B cell (primary cell): Measurements from ENCODE around the gene FBXO11. TPM values are rescaled to one million over a fixed set of nuclear protein-coding genes. Genes with fewer than 3 reads are reported as not detected.

ENCODE experiments used
- ATAC-seq: fragments of 200-7000 bp; cut with Tn5 transposase; one replicate; pipeline ENCODE4 v1.10.0; 2021; ENCODE audit warnings: low read depth, mild to moderate bottlenecking, moderate number of reproducible peaks, moderate library complexity
- CTCF ChIA-PET: fragments of 350-600 bp; sonication (Branson Sonifier 250); formaldehyde crosslinking; loops from one replicate; lab custom pipeline; 2021; ENCODE audit warnings: antibody characterized with exemption, inconsistent platforms; lab: Charles Lee
- POLR2A ChIA-PET: fragments of 350-600 bp; sonication (Branson Sonifier 250); formaldehyde crosslinking; loops from one replicate; lab custom pipeline; 2021; ENCODE audit warnings: antibody characterized with exemption; lab: Charles Lee
- DNase-seq: peaks from one replicate; pipeline ENCODE4 v3.0.0; 2013
- H2AFZ ChIP-seq: 2 replicates; pipeline ENCODE4 v1.6.1; 2012; ENCODE audit warnings: mild to moderate bottlenecking, low read depth, low read length; ENCODE audit not compliant: insufficient read depth, poor library complexity, severe bottlenecking
- H3K27ac ChIP-seq, 2 donors: 1 replicate in 1 of 2; 2 replicates in 1 of 2; pipeline ENCODE4 v1.5.1; 2012 to 2013; ENCODE audit warnings: low read length in 2 of 2, mild to moderate bottlenecking in 2 of 2, moderate library complexity in 1 of 2
- H3K27me3 ChIP-seq, 4 experiments: fragments of 200-600 bp in 1 of 4; sonication (generic) in 1 of 4; replicated peaks in 1 of 4; 1 replicate in 2 of 4; 2 replicates in 2 of 4; pipeline versions ENCODE4 v1.6.1 to v1.7.0; 2013 to 2016; ENCODE audit warnings: low read length in 3 of 4, mild to moderate bottlenecking in 2 of 4, mixed read lengths in 1 of 4, moderate library complexity in 1 of 4; ENCODE audit not compliant: insufficient read depth in 4 of 4, control insufficient read depth in 3 of 4; ENCODE audit errors: control extremely low read depth in 1 of 4
- H3K36me3 ChIP-seq, 2 experiments: replicated peaks in 1 of 2; 1 replicate in 1 of 2; 2 replicates in 1 of 2; pipeline versions ENCODE4 v1.6.1 to v1.7.1; 2013; ENCODE audit warnings: low read length in 1 of 2; ENCODE audit not compliant: insufficient read depth in 2 of 2, control insufficient read depth in 1 of 2; ENCODE audit errors: control extremely low read depth in 1 of 2, extremely low read depth in 1 of 2
- H3K4me1 ChIP-seq, 2 donors: fragments of 200-600 bp in 1 of 2; sonication (generic) in 1 of 2; 1 replicate in 1 of 2; 2 replicates in 1 of 2; pipeline versions ENCODE4 v1.5.1 to v1.6.1; 2013 to 2017; ENCODE audit warnings: low read length in 2 of 2; ENCODE audit not compliant: control insufficient read depth in 2 of 2, insufficient read depth in 2 of 2
- H3K4me2 ChIP-seq: replicated peaks from 2 replicates; pipeline ENCODE3; 2012; ENCODE audit warnings: mild to moderate bottlenecking, low read depth, low read length; ENCODE audit not compliant: poor library complexity, severe bottlenecking
- H3K4me3 ChIP-seq, 5 experiments: fragments of 200-600 bp in 1 of 5; sonication (generic) in 1 of 5; 1 replicate in 3 of 5; 2 replicates in 2 of 5; pipeline versions ENCODE4 v1.5.1 to v1.7.0; 2011 to 2016; ENCODE audit warnings: low read length in 4 of 5, mild to moderate bottlenecking in 4 of 5, low read depth in 2 of 5, control low read depth in 1 of 5, moderate library complexity in 1 of 5; ENCODE audit not compliant: insufficient read depth in 1 of 5; ENCODE audit errors: control extremely low read depth in 1 of 5, extremely low read depth in 1 of 5
- H3K79me2 ChIP-seq: fragments of 200-600 bp; sonication (generic); one replicate; pipeline ENCODE4 v1.6.0; 2016; ENCODE audit warnings: low read length; ENCODE audit not compliant: control insufficient read depth, insufficient read depth
- H3K9ac ChIP-seq: fragments of 200-600 bp; sonication (generic); 2 replicates; pipeline ENCODE4 v1.6.1; 2017; ENCODE audit warnings: mild to moderate bottlenecking, low read length, moderate library complexity
- H3K9me3 ChIP-seq, 3 donors: one replicate each; pipeline versions ENCODE4 v1.6.1 to v1.7.1; 2013; ENCODE audit warnings: low read length in 2 of 3; ENCODE audit not compliant: control insufficient read depth in 2 of 3, insufficient read depth in 1 of 3; ENCODE audit errors: control extremely low read depth in 1 of 3
- H4K20me1 ChIP-seq: 2 replicates; pipeline ENCODE4 v1.6.0; 2012; ENCODE audit warnings: mild to moderate bottlenecking, low read length; ENCODE audit not compliant: insufficient read depth, control insufficient read depth, poor library complexity, severe bottlenecking
- H3K27ac Mint-ChIP-seq: one replicate; pipeline ENCODE4 v1.8.0; 2021; ENCODE audit warnings: mixed read lengths
- H3K27me3 Mint-ChIP-seq: one replicate; pipeline ENCODE4 v1.8.0; 2021; ENCODE audit warnings: mixed read lengths
- H3K4me1 Mint-ChIP-seq: one replicate; pipeline ENCODE4 v1.8.0; 2021; ENCODE audit warnings: mixed read lengths
- H3K4me3 Mint-ChIP-seq: one replicate; pipeline ENCODE4 v1.8.0; 2021; ENCODE audit warnings: mixed read lengths
- H3K9me3 Mint-ChIP-seq: one replicate; pipeline ENCODE4 v1.8.0; 2022; ENCODE audit warnings: mixed read lengths; ENCODE audit not compliant: insufficient read depth
- EZH2 ChIP-seq: IDR thresholded peaks from 2 replicates; pipeline ENCODE4 v1.6.1; 2012; ENCODE audit warnings: borderline replicate concordance, low read depth, mild to moderate bottlenecking, moderate library complexity, low read length; ENCODE audit not compliant: insufficient read depth, poor library complexity, severe bottlenecking
- WGBS: methylation state at CpG from one replicate; pipeline ENCODE4 v1.1.5; 2013; ENCODE audit warnings: missing lambda C conversion rate; ENCODE audit not compliant: insufficient coverage; 5-methylcytosine and 5-hydroxymethylcytosine counted together
- intact Hi-C: fragments of 100-400 bp; cut with micrococcal nuclease; formaldehyde crosslinking; loops from one replicate; pipeline ENCODE4 v1.10.0; 2022
- polyA plus RNA-seq: library from polyadenylated mRNA; depleted of rRNA; stranded (reverse); fragments of >200 nt; gene quantifications from 2 replicates; pipeline ENCODE4 v1.2.3, GENCODE V29; 2012
- total RNA-seq, 2 donors: library from RNA; stranded (reverse); fragments of 120-200 nt in 1 of 2; gene quantifications; 1 replicate in 1 of 2; 2 replicates in 1 of 2; pipeline versions ENCODE4 v1.2.3 to v1.2.4, GENCODE V29; 2013 to 2022
- TF ChIP-seq, protein P1 (sequence below): fragments of 200-600 bp; IDR thresholded peaks from one replicate; pipeline ENCODE4 v1.8.0; 2022; ENCODE audit warnings: antibody characterized with exemption, mild to moderate bottlenecking

FBXO11 gene
- total and polyA plus RNA-seq, 2 donors (not counting 1 experiment from before 2014, with no cell fraction given): 42.6 to 107 TPM

GRCh38 chr2:47767880-47768609, 138.3 kb downstream of the FBXO11 start:
- Histone ChIP-seq H3K79me2 (no peaks in the 10 kb centered on the region), H4K20me1 (no peaks in the 10 kb centered on the region), H3K4me3 (peak overlapping the region in 1 of 5 experiments; percentile 32), H3K4me1 (peaks cover 4 to 9% of the 10 kb centered on the region in 2 donors), H3K27me3 (peaks cover 0 to 5% (median 0%) of the 10 kb centered on the region in 4 experiments), H3K36me3 (no peaks in the 10 kb centered on the region), H3K27ac (no peak overlapping the region), H3K9ac (no peak overlapping the region), H3K4me2 (peak overlapping the region; percentile 71), H2AFZ (peak overlapping the region; percentile 76), H3K9me3 (peaks cover 0 to 4% (median 0%) of the 10 kb centered on the region in 3 donors)
- Mint-ChIP-seq H3K9me3 (no peaks in the 10 kb centered on the region), H3K4me3 (peak overlapping the region; percentile 46), H3K4me1 (peaks cover 6% of the 10 kb centered on the region), H3K27me3 (no peaks in the 10 kb centered on the region), H3K27ac (peak overlapping the region; percentile 18)
- ChIA-PET CTCF (interaction anchor here (0.5 to 9.0 kb wide), 62 partner anchors 14 to 445 kb away, joined by 3 to 170 read pairs (median 4); partner anchors contain the start of genes MSH2 and MSH6), POLR2A (interaction anchor here (0.6 to 1.1 kb wide), 3 partner anchors 10 to 332 kb away, joined by 3 read pairs; no protein-coding TSS in a partner anchor)
- peak; percentile 80 for DNase-seq
- intact Hi-C loops: loop anchor here (1.0 to 5.0 kb wide), 5 partner anchors 71 to 381 kb away; no protein-coding TSS in a partner anchor
- WGBS: 24% methylated on average over 23 of the region's 28 CpGs
- TF ChIP-seq, protein P1, sequence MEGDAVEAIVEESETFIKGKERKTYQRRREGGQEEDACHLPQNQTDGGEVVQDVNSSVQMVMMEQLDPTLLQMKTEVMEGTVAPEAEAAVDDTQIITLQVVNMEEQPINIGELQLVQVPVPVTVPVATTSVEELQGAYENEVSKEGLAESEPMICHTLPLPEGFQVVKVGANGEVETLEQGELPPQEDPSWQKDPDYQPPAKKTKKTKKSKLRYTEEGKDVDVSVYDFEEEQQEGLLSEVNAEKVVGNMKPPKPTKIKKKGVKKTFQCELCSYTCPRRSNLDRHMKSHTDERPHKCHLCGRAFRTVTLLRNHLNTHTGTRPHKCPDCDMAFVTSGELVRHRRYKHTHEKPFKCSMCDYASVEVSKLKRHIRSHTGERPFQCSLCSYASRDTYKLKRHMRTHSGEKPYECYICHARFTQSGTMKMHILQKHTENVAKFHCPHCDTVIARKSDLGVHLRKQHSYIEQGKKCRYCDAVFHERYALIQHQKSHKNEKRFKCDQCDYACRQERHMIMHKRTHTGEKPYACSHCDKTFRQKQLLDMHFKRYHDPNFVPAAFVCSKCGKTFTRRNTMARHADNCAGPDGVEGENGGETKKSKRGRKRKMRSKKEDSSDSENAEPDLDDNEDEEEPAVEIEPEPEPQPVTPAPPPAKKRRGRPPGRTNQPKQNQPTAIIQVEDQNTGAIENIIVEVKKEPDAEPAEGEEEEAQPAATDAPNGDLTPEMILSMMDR: peak; percentile 98
- TF ChIP-seq EZH2: no peak
- peak; percentile 96 for ATAC-seq

DNA sequence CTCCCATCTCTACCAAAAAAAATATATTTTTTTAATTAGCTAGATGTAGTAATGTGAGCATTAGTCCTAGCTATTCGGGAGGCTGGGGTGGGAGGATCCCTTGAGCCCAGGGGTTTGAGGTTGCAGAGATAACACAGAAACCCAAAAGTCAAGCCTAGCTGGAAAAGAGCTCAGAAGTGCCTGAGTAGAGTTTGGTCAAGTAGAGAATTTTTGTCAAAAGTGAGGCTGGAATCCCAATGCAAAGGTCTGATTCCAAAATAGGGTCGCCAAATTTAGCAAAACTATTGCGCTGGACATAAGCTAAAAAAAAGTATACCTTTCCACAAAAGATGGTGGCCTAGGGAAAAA, 138.8 kb downstream of the FBXO11 start:
- no peak for TF ChIP-seq EZH2
- TF ChIP-seq, protein P1: no peak
- Histone ChIP-seq H3K79me2 (no peaks in the 10 kb centered on the region), H3K27me3 (peaks cover 0 to 5% (median 0%) of the 10 kb centered on the region in 4 experiments), H3K27ac (no peak overlapping the region), H3K4me1 (peaks cover 4 to 9% of the 10 kb centered on the region in 2 donors), H3K36me3 (no peaks in the 10 kb centered on the region), H3K4me3 (peak overlapping the region in 1 of 5 experiments; percentile 32), H2AFZ (peak overlapping the region; percentile 76), H4K20me1 (no peaks in the 10 kb centered on the region), H3K9ac (no peak overlapping the region), H3K9me3 (peaks cover 0 to 4% (median 0%) of the 10 kb centered on the region in 3 donors), H3K4me2 (peak overlapping the region; percentile 71)
- 57% methylated on average over 1 of the region's 3 CpGs for WGBS
- H3K27me3 Mint-ChIP-seq: no peaks in the 10 kb centered on the region
- ATAC-seq (no peak), DNase-seq (no peak)
- intact Hi-C loops: loop anchor here (5.0 kb wide), 3 partner anchors 70 to 380 kb away; no protein-coding TSS in a partner anchor
- ChIA-PET POLR2A (interaction anchor here (0.7 to 1.1 kb wide), 3 partner anchors 15 to 332 kb away, joined by 3 to 4 read pairs (median 3); partner anchors contain the start of gene MSH6), CTCF (interaction anchor here (0.5 to 9.0 kb wide), 63 partner anchors 14 to 444 kb away, joined by 3 to 170 read pairs (median 4); partner anchors contain the start of genes MSH2 and MSH6)
- peaks cover 9% of the 10 kb centered on the region for H3K4me1 Mint-ChIP-seq
- no peak overlapping the region for H3K27ac Mint-ChIP-seq
- H3K9me3 Mint-ChIP-seq: no peaks in the 10 kb centered on the region
- H3K4me3 Mint-ChIP-seq: peak overlapping the region; percentile 46
